ENCODE results near the gene OSBP. TPM values are rescaled to one million over a fixed set of nuclear protein-coding genes. Genes with fewer than 3 reads are reported as not detected.
A peak's percentile ranks its signal among the peaks of the same experiment; 100 is the strongest.

The OSBP gene
- polyA plus RNA-seq, 2 of the 4 experiments (the other 2 are of a cell fraction) = 25.9 to 31.7 TPM

DNA sequence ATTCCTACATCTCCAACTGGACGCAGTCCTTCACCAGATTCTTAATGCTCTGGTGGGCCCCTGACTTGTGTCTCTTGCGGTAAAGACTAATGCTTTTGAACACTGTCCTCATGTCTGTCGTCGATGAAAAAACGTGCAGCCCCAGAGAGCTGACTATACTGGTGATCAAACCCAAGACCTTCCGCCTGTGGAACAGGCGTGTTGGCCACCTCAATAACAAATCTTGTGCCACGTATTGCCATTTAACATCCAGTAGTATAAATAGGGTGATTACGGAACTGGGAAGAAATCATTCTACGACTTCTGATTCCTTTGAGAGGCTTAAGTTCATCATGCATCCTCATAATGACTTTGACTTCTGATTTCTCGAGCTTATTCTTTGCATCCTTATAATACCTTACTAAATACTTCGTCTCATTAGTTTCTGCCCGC, 58.6 kb downstream of the OSBP start:
- no peaks in the 10 kb centered on the region for H3K9me3 ChIP-seq
- peak in 1 of 2 experiments; percentile 79 for DNase-seq (ENCODE audit: low read depth in 1 of 2, low spot score in 1 of 2)
- CTCF ChIA-PET = interaction anchor here (0.7 to 2.7 kb wide), 4 partner anchors 9 to 112 kb away, joined by 3 to 15 read pairs (median 4); no protein-coding TSS in a partner anchor
- FAIRE-seq = no peak
- TF ChIP-seq FOXS1 (CRISPR knock-in tag; IDR thresholded peaks at IDR 0.05) (no peak), JUN (IDR thresholded peaks at IDR 0.05) (0 out of 5 replicates have a peak, but pooled peaks of 1 of the 2 experiments have one; percentile 2), HOXB5 (CRISPR knock-in tag; IDR thresholded peaks at IDR 0.05) (0 out of 2 replicates have a peak, but pooled peaks have one; percentile 35)
- H3K4me2 ChIP-seq = peak overlapping the region; percentile 90
- POLR2A ChIA-PET = interaction anchor here (1.3 to 2.9 kb wide), 3 partner anchors 9 to 112 kb away, joined by 5 to 15 read pairs (median 13); partner anchors contain the start of gene PATL1
- peak overlapping the region; percentile 78 to 80 for H3K27ac ChIP-seq
- H3K4me1 ChIP-seq = peaks cover 14% of the 10 kb centered on the region
- 3% methylated on average over 13 of the region's 13 CpGs for WGBS (ENCODE audit: missing lambda C conversion rate)
- peak; percentile 40 to 52 for ATAC-seq
- peak overlapping the region; percentile 58 for H3K4me3 ChIP-seq

- FAIRE-seq = no peak
- no peaks in the 10 kb centered on the region for H3K9me3 ChIP-seq
- ATAC-seq = peak; percentile 44 to 68
- ChIA-PET CTCF (interaction anchor here (1.2 to 2.7 kb wide), 3 partner anchors 17 to 113 kb away, joined by 3 to 15 read pairs (median 3); no protein-coding TSS in a partner anchor), POLR2A (interaction anchor here (1.1 to 2.9 kb wide), 4 partner anchors 10 to 113 kb away, joined by 5 to 15 read pairs (median 9); partner anchors contain the start of gene PATL1)
- H3K27ac ChIP-seq = peak overlapping the region; percentile 83 to 91
- peak overlapping the region; percentile 58 for H3K4me3 ChIP-seq
- WGBS (ENCODE audit: missing lambda C conversion rate) = 2% methylated on average over 30 of the region's 30 CpGs
- peak in 1 of 2 experiments; percentile 91 for DNase-seq (ENCODE audit: low read depth in 1 of 2, low spot score in 1 of 2)
- peaks cover 14% of the 10 kb centered on the region for H3K4me1 ChIP-seq
- H3K4me2 ChIP-seq = peak overlapping the region; percentile 90
- TF ChIP-seq, protein P1, sequence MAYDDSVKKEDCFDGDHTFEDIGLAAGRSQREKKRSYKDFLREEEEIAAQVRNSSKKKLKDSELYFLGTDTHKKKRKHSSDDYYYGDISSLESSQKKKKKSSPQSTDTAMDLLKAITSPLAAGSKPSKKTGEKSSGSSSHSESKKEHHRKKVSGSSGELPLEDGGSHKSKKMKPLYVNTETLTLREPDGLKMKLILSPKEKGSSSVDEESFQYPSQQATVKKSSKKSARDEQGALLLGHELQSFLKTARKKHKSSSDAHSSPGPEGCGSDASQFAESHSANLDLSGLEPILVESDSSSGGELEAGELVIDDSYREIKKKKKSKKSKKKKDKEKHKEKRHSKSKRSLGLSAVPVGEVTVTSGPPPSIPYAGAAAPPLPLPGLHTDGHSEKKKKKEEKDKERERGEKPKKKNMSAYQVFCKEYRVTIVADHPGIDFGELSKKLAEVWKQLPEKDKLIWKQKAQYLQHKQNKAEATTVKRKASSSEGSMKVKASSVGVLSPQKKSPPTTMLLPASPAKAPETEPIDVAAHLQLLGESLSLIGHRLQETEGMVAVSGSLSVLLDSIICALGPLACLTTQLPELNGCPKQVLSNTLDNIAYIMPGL (CRISPR knock-in tag; IDR thresholded peaks at IDR 0.05; ENCODE audit: borderline replicate concordance) = peak; percentile 27; the same call in 1 of the 2 replicates
- no peak for TF ChIP-seq HEYL (CRISPR knock-in tag; IDR thresholded peaks at IDR 0.05)
- peak; percentile 25; the same call in 1 of the 2 replicates for TF ChIP-seq CHD4 (IDR thresholded peaks at IDR 0.05; ENCODE audit: borderline replicate concordance)
- TF ChIP-seq HOXB13 (CRISPR knock-in tag; IDR thresholded peaks at IDR 0.05; ENCODE audit: low read depth) = no peak
- no peak for TF ChIP-seq FOSL2 (IDR thresholded peaks at IDR 0.05)
- no peak for TF ChIP-seq FOSL2 (CRISPR knock-in tag; IDR thresholded peaks at IDR 0.05)
- TF ChIP-seq TFCP2L1 (CRISPR knock-in tag; IDR thresholded peaks at IDR 0.05) = no peak
- no peak for TF ChIP-seq POLR2A (IDR thresholded peaks at IDR 0.05; ENCODE audit: low read length)
- TF ChIP-seq TP53 (CRISPR knock-in tag; IDR thresholded peaks at IDR 0.05) = no peak
- no peak for TF ChIP-seq MAFK (IDR thresholded peaks at IDR 0.05; ENCODE audit: partially characterized antibody)
- 0 out of 2 replicates have a peak, but pooled peaks have one; percentile 48 for TF ChIP-seq FOSB (CRISPR knock-in tag; IDR thresholded peaks at IDR 0.05)
- TF ChIP-seq, protein P2, sequence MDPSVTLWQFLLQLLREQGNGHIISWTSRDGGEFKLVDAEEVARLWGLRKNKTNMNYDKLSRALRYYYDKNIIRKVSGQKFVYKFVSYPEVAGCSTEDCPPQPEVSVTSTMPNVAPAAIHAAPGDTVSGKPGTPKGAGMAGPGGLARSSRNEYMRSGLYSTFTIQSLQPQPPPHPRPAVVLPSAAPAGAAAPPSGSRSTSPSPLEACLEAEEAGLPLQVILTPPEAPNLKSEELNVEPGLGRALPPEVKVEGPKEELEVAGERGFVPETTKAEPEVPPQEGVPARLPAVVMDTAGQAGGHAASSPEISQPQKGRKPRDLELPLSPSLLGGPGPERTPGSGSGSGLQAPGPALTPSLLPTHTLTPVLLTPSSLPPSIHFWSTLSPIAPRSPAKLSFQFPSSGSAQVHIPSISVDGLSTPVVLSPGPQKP (IDR thresholded peaks at IDR 0.05; ENCODE audit: low read depth, low read length) = no peak
- TF ChIP-seq NFE2L2 (conservative IDR thresholded peaks at IDR 0.05; ENCODE audit: low read length) = no peak
- 0 out of 3 replicates have a peak, but pooled peaks have one; percentile 22 for TF ChIP-seq SMC3 (IDR thresholded peaks at IDR 0.05)
- no peak for TF ChIP-seq HOXA7 (CRISPR knock-in tag; IDR thresholded peaks at IDR 0.05)
- TF ChIP-seq ESRRA (IDR thresholded peaks at IDR 0.05; ENCODE audit: borderline replicate concordance, low read length) = 0 out of 2 replicates have a peak, but pooled peaks have one; percentile 9
- TF ChIP-seq GATA3 (IDR thresholded peaks at IDR 0.05; ENCODE audit: borderline replicate concordance) = no peak
- peak; percentile 84 for TF ChIP-seq SREBF2 (IDR thresholded peaks at IDR 0.05)
- TF ChIP-seq, protein P3, sequence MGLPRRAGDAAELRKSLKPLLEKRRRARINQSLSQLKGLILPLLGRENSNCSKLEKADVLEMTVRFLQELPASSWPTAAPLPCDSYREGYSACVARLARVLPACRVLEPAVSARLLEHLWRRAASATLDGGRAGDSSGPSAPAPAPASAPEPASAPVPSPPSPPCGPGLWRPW (IDR thresholded peaks at IDR 0.05) = no peak
- peak; percentile 75; the same call in 1 of the 2 replicates for TF ChIP-seq RARB (CRISPR knock-in tag; IDR thresholded peaks at IDR 0.05)
- no peak for TF ChIP-seq CBX8 (IDR thresholded peaks at IDR 0.05)
- TF ChIP-seq, protein P4, sequence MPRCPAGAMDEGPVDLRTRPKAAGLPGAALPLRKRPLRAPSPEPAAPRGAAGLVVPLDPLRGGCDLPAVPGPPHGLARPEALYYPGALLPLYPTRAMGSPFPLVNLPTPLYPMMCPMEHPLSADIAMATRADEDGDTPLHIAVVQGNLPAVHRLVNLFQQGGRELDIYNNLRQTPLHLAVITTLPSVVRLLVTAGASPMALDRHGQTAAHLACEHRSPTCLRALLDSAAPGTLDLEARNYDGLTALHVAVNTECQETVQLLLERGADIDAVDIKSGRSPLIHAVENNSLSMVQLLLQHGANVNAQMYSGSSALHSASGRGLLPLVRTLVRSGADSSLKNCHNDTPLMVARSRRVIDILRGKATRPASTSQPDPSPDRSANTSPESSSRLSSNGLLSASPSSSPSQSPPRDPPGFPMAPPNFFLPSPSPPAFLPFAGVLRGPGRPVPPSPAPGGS (IDR thresholded peaks at IDR 0.05) = no peak
- TF ChIP-seq EHF (CRISPR knock-in tag; IDR thresholded peaks at IDR 0.05) = no peak
- TF ChIP-seq POLR2AphosphoS2 (conservative IDR thresholded peaks at IDR 0.05; ENCODE audit: low read length) = no peak
- peak; percentile 53; the same call in 1 of the 2 replicates for TF ChIP-seq MAZ (IDR thresholded peaks at IDR 0.05; ENCODE audit: borderline replicate concordance, low read depth, low read length)
- no peak for TF ChIP-seq CHD2 (IDR thresholded peaks at IDR 0.05; ENCODE audit: low read length, partially characterized antibody)
- no peak for TF ChIP-seq RAD21 (conservative IDR thresholded peaks at IDR 0.05 in 1 of 2, IDR thresholded peaks at IDR 0.05 in 1 of 2)
- TF ChIP-seq, protein P5, sequence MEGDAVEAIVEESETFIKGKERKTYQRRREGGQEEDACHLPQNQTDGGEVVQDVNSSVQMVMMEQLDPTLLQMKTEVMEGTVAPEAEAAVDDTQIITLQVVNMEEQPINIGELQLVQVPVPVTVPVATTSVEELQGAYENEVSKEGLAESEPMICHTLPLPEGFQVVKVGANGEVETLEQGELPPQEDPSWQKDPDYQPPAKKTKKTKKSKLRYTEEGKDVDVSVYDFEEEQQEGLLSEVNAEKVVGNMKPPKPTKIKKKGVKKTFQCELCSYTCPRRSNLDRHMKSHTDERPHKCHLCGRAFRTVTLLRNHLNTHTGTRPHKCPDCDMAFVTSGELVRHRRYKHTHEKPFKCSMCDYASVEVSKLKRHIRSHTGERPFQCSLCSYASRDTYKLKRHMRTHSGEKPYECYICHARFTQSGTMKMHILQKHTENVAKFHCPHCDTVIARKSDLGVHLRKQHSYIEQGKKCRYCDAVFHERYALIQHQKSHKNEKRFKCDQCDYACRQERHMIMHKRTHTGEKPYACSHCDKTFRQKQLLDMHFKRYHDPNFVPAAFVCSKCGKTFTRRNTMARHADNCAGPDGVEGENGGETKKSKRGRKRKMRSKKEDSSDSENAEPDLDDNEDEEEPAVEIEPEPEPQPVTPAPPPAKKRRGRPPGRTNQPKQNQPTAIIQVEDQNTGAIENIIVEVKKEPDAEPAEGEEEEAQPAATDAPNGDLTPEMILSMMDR (IDR thresholded peaks at IDR 0.05) = no peak
These were observed 59.3 kb downstream of the OSBP start for GRCh38 chr11:59556115-59556916.
